ENCODE measurements around the gene ABCB11. TPM values are rescaled to one million over a fixed set of nuclear protein-coding genes. Genes with fewer than 3 reads are reported as not detected.
"Not testable (repeated sequence)": the region's sequence is repeated elsewhere in the genome, so short reads cannot be mapped to it uniquely, and the experiment has no call there.

Gene ABCB11
- total and polyA plus RNA-seq, 4 donors = 0.03 to 0.21 TPM; not detected in 2

- Histone ChIP-seq H3K27ac (ENCODE audit: low read depth in 1 of 2, low read length in 2 of 2) (no peak overlapping the region), H3K4me3 (ENCODE audit: low read length in 2 of 2) (no peak overlapping the region), H3K36me3 (ENCODE audit: control insufficient read depth in 1 of 2, insufficient read depth in 2 of 2, low read length in 1 of 2) (no peaks in the 10 kb centered on the region), H3K9me3 (ENCODE audit: control insufficient read depth, low read length) (no peaks in the 10 kb centered on the region), H3K27me3 (ENCODE audit: control insufficient read depth in 1 of 2, insufficient read depth in 2 of 2, low read length in 1 of 2) (no peaks in the 10 kb centered on the region), H3K4me1 (ENCODE audit: control insufficient read depth in 1 of 2, insufficient read depth in 2 of 2, low read length in 2 of 2) (no peaks in the 10 kb centered on the region)
- ATAC-seq (ENCODE audit: low FRiP score) (no peak), DNase-seq (no peak)
- intact Hi-C loops (cut with DNase I) = no loop called here
These were observed 136.4 kb downstream of the ABCB11 start for GRCh38 chr2:168894720-168895119.

DNA sequence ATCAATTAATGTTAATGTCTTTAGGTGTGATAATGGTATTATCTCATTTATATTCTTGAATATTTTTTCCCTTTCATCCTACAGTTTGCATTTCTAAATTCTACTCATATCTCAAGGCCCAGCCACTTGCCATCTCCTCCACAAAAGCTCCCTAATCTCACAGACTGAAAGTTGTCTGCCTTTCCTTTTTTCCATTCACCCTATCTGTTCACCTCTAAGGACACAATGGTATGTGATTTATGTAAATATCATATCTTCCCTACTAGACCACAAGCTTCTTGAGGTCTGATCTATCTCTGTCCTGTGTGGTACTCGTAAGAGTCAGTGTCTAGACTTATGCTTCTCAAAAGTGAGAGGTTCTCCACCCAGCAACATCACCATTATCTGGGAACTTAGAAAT lies 137.0 kb downstream of the ABCB11 start:
- H3K4me3 ChIP-seq (ENCODE audit: low read length in 2 of 2) = no peak overlapping the region
- intact Hi-C loops (cut with DNase I) = no loop called here
- H3K9me3 ChIP-seq (ENCODE audit: control insufficient read depth, low read length) = no peaks in the 10 kb centered on the region
- 92 to 97% methylated on average over 1 of the region's 1 CpG for WGBS, 2 donors
- no peak overlapping the region for H3K27ac ChIP-seq (ENCODE audit: low read depth in 1 of 2, low read length in 2 of 2)
- no peaks in the 10 kb centered on the region for H3K36me3 ChIP-seq (ENCODE audit: control insufficient read depth in 1 of 2, insufficient read depth in 2 of 2, low read length in 1 of 2)
- no peak for DNase-seq
- H3K27me3 ChIP-seq (ENCODE audit: control insufficient read depth in 1 of 2, insufficient read depth in 2 of 2, low read length in 1 of 2) = no peaks in the 10 kb centered on the region
- ATAC-seq (ENCODE audit: low FRiP score) = no peak
- H3K4me1 ChIP-seq (ENCODE audit: control insufficient read depth in 1 of 2, insufficient read depth in 2 of 2, low read length in 2 of 2) = no peaks in the 10 kb centered on the region

DNA sequence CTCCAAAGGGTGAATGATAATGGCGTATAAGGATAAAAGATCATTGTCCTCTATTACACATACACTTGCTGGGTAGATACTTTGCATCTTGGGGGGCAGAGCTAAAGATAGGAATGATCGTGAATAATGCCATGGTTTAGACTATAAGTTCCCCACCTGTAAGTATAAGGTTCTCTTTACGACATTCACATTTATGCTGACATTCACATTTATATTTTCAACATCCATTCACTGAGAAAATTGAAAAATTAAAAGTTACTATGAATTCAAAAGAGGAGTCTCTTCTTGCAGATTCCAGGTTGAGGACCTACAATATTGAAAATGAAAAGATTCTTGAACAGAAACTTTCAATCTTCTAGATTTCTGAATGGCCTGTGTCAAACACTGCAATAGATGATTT lies 138.8 kb downstream of the ABCB11 start:
- no peaks in the 10 kb centered on the region for H3K27me3 ChIP-seq (ENCODE audit: control insufficient read depth in 1 of 2, insufficient read depth in 2 of 2, low read length in 1 of 2)
- ATAC-seq (ENCODE audit: low FRiP score) (no peak), DNase-seq (no peak)
- WGBS, 2 donors = 81 to 90% methylated on average over 3 of the region's 3 CpGs
- no peak overlapping the region for H3K27ac ChIP-seq (ENCODE audit: low read depth in 1 of 2, low read length in 2 of 2)
- no peaks in the 10 kb centered on the region for H3K36me3 ChIP-seq (ENCODE audit: control insufficient read depth in 1 of 2, insufficient read depth in 2 of 2, low read length in 1 of 2)
- H3K4me3 ChIP-seq (ENCODE audit: low read length in 2 of 2) = no peak overlapping the region
- no peaks in the 10 kb centered on the region for H3K4me1 ChIP-seq (ENCODE audit: control insufficient read depth in 1 of 2, insufficient read depth in 2 of 2, low read length in 2 of 2)
- no peaks in the 10 kb centered on the region for H3K9me3 ChIP-seq (ENCODE audit: control insufficient read depth, low read length)
- intact Hi-C loops (cut with DNase I) = no loop called here

GRCh38 chr2:168890006-168890782 lies 140.9 kb downstream of the ABCB11 start, which contains the start of gene SPC25:
Gene SPC25, minus strand, starts transcription at chr2:168890430. Its CDS starts 911 bp downstream, at chr2:168889519.
- WGBS, 2 donors = 1% methylated on average over 38 of the region's 38 CpGs
- peak; percentile 92 to 94 for DNase-seq
- Histone ChIP-seq H3K36me3 (ENCODE audit: control insufficient read depth in 1 of 2, insufficient read depth in 2 of 2, low read length in 1 of 2) (no peaks in the 10 kb centered on the region), H3K27me3 (ENCODE audit: control insufficient read depth in 1 of 2, insufficient read depth in 2 of 2, low read length in 1 of 2) (no peaks in the 10 kb centered on the region), H3K9me3 (ENCODE audit: control insufficient read depth, low read length) (no peaks in the 10 kb centered on the region), H3K27ac (ENCODE audit: low read depth in 1 of 2, low read length in 2 of 2) (no peak within 1 kb of the TSS), H3K4me1 (ENCODE audit: control insufficient read depth in 1 of 2, insufficient read depth in 2 of 2, low read length in 2 of 2) (no peaks in the 10 kb centered on the region), H3K4me3 (ENCODE audit: low read length in 2 of 2) (no peak within 1 kb of the TSS)
- peak; percentile 93 for ATAC-seq (ENCODE audit: low FRiP score)
- intact Hi-C loops (cut with DNase I) = no loop called here

DNA sequence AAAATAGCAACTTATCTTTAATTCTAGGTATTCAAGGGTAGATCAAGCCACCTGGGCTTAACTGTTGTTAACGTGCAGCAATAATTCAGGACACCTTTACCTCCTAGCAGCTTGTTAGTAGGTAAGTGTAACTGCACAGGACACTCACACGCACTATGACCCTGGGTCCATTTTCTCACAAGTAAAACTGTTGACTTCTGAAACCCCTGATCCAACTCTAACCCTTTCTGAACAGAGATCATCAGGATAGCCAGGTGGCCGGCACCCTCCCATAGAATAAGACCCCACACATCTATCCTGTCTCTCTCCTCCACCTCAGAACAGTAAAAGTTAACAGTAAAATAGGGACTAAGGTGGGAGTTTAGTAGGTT lies 141.5 kb downstream of the ABCB11 start:
- Histone ChIP-seq H3K4me3 (ENCODE audit: low read length in 2 of 2) (no peak overlapping the region), H3K4me1 (ENCODE audit: control insufficient read depth in 1 of 2, insufficient read depth in 2 of 2, low read length in 2 of 2) (no peaks in the 10 kb centered on the region), H3K9me3 (ENCODE audit: control insufficient read depth, low read length) (no peaks in the 10 kb centered on the region), H3K27ac (ENCODE audit: low read depth in 1 of 2, low read length in 2 of 2) (no peak overlapping the region), H3K27me3 (ENCODE audit: control insufficient read depth in 1 of 2, insufficient read depth in 2 of 2, low read length in 1 of 2) (no peaks in the 10 kb centered on the region), H3K36me3 (ENCODE audit: control insufficient read depth in 1 of 2, insufficient read depth in 2 of 2, low read length in 1 of 2) (no peaks in the 10 kb centered on the region)
- ATAC-seq (ENCODE audit: low FRiP score) (peak; percentile 9), DNase-seq (no peak)
- 26 to 33% methylated on average over 3 of the region's 3 CpGs for WGBS, 2 donors
- intact Hi-C loops (cut with DNase I) = no loop called here

DNA sequence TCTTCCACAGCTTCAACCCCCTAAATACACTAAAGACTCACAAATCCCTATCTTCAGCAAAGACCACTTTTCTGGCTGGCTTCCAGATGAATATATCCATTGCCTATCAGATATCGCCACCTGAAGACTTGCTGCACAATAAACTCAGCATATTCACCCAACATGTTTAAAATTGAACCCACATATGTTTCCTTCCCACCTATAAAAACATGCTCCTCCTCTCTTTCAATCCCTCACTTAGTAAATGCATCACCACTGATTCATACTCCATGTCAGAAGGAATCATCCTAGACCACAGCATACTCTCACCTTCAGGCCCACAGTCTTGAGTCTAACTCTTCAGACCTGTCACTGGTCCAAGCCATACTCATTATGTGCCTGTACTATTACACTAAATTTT lies 146.1 kb downstream of the ABCB11 start:
- intact Hi-C loops (cut with DNase I) = no loop called here
- DNase-seq = no peak
- 98 to 100% methylated on average over 1 of the region's 1 CpG for WGBS, 2 donors
- no peak overlapping the region for H3K4me3 ChIP-seq (ENCODE audit: low read length in 2 of 2)
- no peak overlapping the region for H3K27ac ChIP-seq (ENCODE audit: low read depth in 1 of 2, low read length in 2 of 2)
- no peaks in the 10 kb centered on the region for H3K36me3 ChIP-seq (ENCODE audit: control insufficient read depth in 1 of 2, insufficient read depth in 2 of 2, low read length in 1 of 2)
- H3K9me3 ChIP-seq (ENCODE audit: control insufficient read depth, low read length) = no peaks in the 10 kb centered on the region
- ATAC-seq (ENCODE audit: low FRiP score) = no peak
- no peaks in the 10 kb centered on the region for H3K27me3 ChIP-seq (ENCODE audit: control insufficient read depth in 1 of 2, insufficient read depth in 2 of 2, low read length in 1 of 2)
- no peaks in the 10 kb centered on the region for H3K4me1 ChIP-seq (ENCODE audit: control insufficient read depth in 1 of 2, insufficient read depth in 2 of 2, low read length in 2 of 2)

DNA sequence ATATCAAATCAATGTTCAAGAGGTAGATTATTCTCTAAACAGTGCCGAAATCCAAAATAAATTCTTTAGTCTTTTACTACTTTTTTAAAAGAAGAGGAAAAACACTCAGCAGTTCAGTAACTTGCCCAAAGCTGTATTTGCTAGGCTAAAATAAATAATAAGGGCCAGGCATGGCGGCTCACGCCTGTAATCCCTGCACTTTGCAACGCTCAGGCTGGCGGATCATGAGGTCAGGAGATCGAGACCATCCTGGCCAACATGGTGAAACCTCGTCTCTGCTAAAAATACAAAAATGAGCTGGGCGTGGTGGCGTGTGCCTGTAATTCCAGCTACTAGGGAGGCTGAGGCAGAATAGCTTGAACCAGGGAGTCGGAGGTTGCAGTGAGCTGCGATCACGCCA lies 149.0 kb downstream of the ABCB11 start:
- 94 to 96% methylated on average over 12 of the region's 12 CpGs for WGBS, 2 donors

DNA sequence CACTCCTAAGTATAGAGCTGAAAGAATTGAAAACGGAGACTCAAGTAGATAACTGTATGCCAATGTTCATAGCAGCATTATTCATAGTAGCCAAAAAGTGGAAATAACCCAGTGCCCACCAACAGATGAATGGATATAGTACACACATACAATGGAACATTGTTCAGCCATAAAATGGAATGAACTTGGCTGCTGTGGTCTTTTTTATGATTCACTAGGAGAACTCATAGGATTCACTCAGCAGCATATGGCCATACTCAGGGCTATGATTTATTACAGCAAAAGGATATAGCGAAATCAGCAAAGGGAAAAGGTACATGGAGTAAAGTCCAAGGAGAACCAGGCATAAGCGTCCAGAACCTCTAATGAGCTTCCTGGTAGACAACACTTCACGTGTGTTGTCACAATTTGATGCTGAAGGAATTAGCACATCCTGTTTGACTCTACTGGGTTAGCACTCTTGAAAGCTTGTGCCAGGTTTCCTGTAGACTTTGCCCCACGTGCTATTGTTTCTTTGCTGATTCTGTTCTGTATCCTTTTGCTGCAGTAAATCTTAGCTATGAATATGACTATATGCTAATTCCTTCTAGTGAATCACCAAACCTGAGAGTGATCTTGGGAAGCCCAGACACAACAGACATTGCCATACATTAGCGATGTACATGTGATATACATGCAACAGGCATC lies 156.6 kb downstream of the ABCB11 start:
- intact Hi-C loops (cut with DNase I) = no loop called here
- 85 to 89% methylated on average over 6 of the region's 6 CpGs for WGBS, 2 donors
- Histone ChIP-seq H3K4me3 (ENCODE audit: low read length in 2 of 2) (no peak overlapping the region), H3K4me1 (ENCODE audit: control insufficient read depth in 1 of 2, insufficient read depth in 2 of 2, low read length in 2 of 2) (no peaks in the 10 kb centered on the region), H3K27me3 (ENCODE audit: control insufficient read depth in 1 of 2, insufficient read depth in 2 of 2, low read length in 1 of 2) (no peaks in the 10 kb centered on the region), H3K27ac (ENCODE audit: low read depth in 1 of 2, low read length in 2 of 2) (no peak overlapping the region), H3K36me3 (ENCODE audit: control insufficient read depth in 1 of 2, insufficient read depth in 2 of 2, low read length in 1 of 2) (no peaks in the 10 kb centered on the region), H3K9me3 (ENCODE audit: control insufficient read depth, low read length) (no peaks in the 10 kb centered on the region)
- no peak for DNase-seq
- ATAC-seq (ENCODE audit: low FRiP score) = no peak

More for the DNA sequence above, 149.0 kb downstream of the ABCB11 start:
- H3K27me3 ChIP-seq (ENCODE audit: control insufficient read depth in 1 of 2, insufficient read depth in 2 of 2, low read length in 1 of 2); DNase-seq; intact Hi-C loops (cut with DNase I); H3K36me3 ChIP-seq (ENCODE audit: control insufficient read depth in 1 of 2, insufficient read depth in 2 of 2, low read length in 1 of 2); H3K9me3 ChIP-seq (ENCODE audit: control insufficient read depth, low read length); H3K27ac ChIP-seq (ENCODE audit: low read depth in 1 of 2, low read length in 2 of 2); H3K4me3 ChIP-seq (ENCODE audit: low read length in 2 of 2); ATAC-seq (ENCODE audit: low FRiP score); H3K4me1 ChIP-seq (ENCODE audit: control insufficient read depth in 1 of 2, insufficient read depth in 2 of 2, low read length in 2 of 2): not testable (repeated sequence)

DNA sequence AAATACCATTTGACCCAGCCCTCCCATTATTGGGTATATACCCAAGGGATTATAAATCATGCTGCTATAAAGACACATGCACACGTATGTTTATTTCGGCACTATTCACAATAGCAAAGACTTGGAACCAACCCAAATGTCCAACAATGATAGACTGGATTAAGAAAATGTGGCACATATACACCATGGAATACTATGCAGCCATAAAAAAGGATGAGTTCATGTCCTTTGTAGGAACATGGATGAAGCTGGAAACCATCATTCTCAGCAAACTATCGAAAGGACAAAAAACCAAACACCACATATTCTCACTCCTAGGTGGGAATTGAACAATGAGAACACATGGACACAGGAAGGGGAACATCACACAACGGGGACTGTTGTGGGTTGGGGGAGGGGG lies 160.3 kb downstream of the ABCB11 start:
- H3K27me3 ChIP-seq (ENCODE audit: control insufficient read depth in 1 of 2, insufficient read depth in 2 of 2, low read length in 1 of 2); ATAC-seq (ENCODE audit: low FRiP score); H3K9me3 ChIP-seq (ENCODE audit: control insufficient read depth, low read length); H3K4me1 ChIP-seq (ENCODE audit: control insufficient read depth in 1 of 2, insufficient read depth in 2 of 2, low read length in 2 of 2); H3K36me3 ChIP-seq (ENCODE audit: control insufficient read depth in 1 of 2, insufficient read depth in 2 of 2, low read length in 1 of 2); H3K27ac ChIP-seq (ENCODE audit: low read depth in 1 of 2, low read length in 2 of 2); intact Hi-C loops (cut with DNase I); DNase-seq; H3K4me3 ChIP-seq (ENCODE audit: low read length in 2 of 2): not testable (repeated sequence)
- WGBS, 2 donors = 95 to 96% methylated on average over 4 of the region's 4 CpGs

Data from aorta (tissue), 5 donors.